Sigmoid colon (tissue), 7 donors: ENCODE results near the gene TP53I13. TPM values are rescaled to one million over a fixed set of nuclear protein-coding genes. Genes with fewer than 3 reads are reported as not detected.

ENCODE experiments used
- DNase-seq: peaks from one replicate; pipeline ENCODE4 v3.0.0-alpha.2; 2019
- H3K27ac ChIP-seq, 4 donors: fragments of 200-600 bp; sonication (generic); one replicate each; pipeline ENCODE4 v1.5.1; 2016 to 2019; ENCODE audit warnings: mild to moderate bottlenecking in 1 of 4
- H3K27me3 ChIP-seq, 3 donors: fragments of 200-600 bp; sonication (generic); one replicate each; pipeline ENCODE4 v1.5.1; 2019; ENCODE audit warnings: mild to moderate bottlenecking in 1 of 3
- H3K36me3 ChIP-seq, 4 donors: fragments of 200-600 bp; sonication (generic); one replicate each; pipeline ENCODE4 v1.5.1; 2016 to 2019
- H3K4me1 ChIP-seq, 4 donors: fragments of 200-600 bp; sonication (generic); one replicate each; pipeline ENCODE4 v1.5.1; 2017 to 2019
- H3K4me3 ChIP-seq, 4 donors: fragments of 200-600 bp; sonication (generic); one replicate each; pipeline ENCODE4 v1.5.1; 2017 to 2019; ENCODE audit warnings: mild to moderate bottlenecking in 2 of 4, moderate library complexity in 1 of 4
- H3K9me3 ChIP-seq, 4 donors: fragments of 200-600 bp in 3 of 4; sonication (generic) in 3 of 4; one replicate each; pipeline versions ENCODE4 v1.5.1 to v1.6.1; 2013 to 2019
- EP300 ChIP-seq, 4 donors: sonication (generic); formaldehyde crosslinking; IDR thresholded peaks; one replicate each; pipeline ENCODE4 v1.6.1; 2017; ENCODE audit warnings: antibody characterized with exemption in 4 of 4
- POLR2A ChIP-seq, 2 donors: fragments of 450-650 bp; IDR thresholded peaks; one replicate each; pipeline ENCODE4 v1.6.1; 2016; ENCODE audit warnings: antibody characterized with exemption in 2 of 2, mild to moderate bottlenecking in 2 of 2, moderate library complexity in 2 of 2
- POLR2AphosphoS5 ChIP-seq, 4 donors: sonication (generic); formaldehyde crosslinking; IDR thresholded peaks; one replicate each; pipeline ENCODE4 v1.6.1; 2017; ENCODE audit warnings: antibody characterized with exemption in 4 of 4
- WGBS, 2 donors: extraction: QIAGEN DNeasy Blood & Tissue Kit; methylation state at CpG; one replicate each; pipeline ENCODE4 v1.1.7; 2013; 5-methylcytosine and 5-hydroxymethylcytosine counted together
- intact Hi-C: fragments of 100-400 bp; cut with DNase I; formaldehyde crosslinking; loops from one replicate; pipeline ENCODE4 v1.15.1; 2023
- polyA plus RNA-seq, 3 donors: library from polyadenylated mRNA; stranded (reverse); fragments of 200-250 nt; gene quantifications; one replicate each; pipeline ENCODE4 v1.2.3, GENCODE V29; 2013
- total RNA-seq, 4 donors: library from RNA; depleted of rRNA; stranded (reverse); fragments of >200 nt; gene quantifications; one replicate each; pipeline ENCODE4 v1.1.0, GENCODE V29; 2016
- TF ChIP-seq, protein P1 (sequence below), 4 experiments: fragments of 450-650 bp in 3 of 4; fragments of 200-600 bp in 1 of 4; IDR thresholded peaks; one replicate each; pipeline ENCODE4 v1.5.1; 2016 to 2019; ENCODE audit warnings: antibody characterized with exemption in 4 of 4, mild to moderate bottlenecking in 3 of 4, moderate library complexity in 2 of 4
- donor health status: healthy with polysubstance abuse.
- donor health status: Bipolar disorder and iron deficiency.
- donor health status: healthy.

Gene TP53I13
- total and polyA plus RNA-seq, 7 donors: 14.4 to 79.0 (median 31.2) TPM

DNA sequence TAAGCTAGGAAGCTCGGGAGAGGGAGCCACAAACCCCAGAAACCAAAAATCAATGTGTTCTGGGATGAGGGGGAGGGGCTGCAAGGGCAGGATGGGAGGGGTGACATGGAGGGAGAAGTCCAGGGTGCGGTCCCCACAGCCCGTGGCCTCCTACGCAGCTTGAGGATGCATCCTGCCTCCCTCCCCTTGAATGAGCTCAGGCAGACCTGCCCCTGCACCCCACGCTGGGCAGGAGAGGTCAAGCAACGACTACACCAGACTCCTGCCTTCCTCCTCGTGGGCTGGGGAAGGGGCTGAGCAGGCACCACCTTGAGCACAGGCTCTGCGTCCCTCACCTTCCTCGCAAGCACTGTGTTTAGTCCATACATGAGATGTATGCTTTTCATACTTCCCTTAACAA is 28.3 kb downstream of the TP53I13 start:
- no peaks in the 10 kb centered on the region for H3K36me3 ChIP-seq
- WGBS, 2 donors: 79 to 81% methylated on average over 9 of the region's 9 CpGs

DNA sequence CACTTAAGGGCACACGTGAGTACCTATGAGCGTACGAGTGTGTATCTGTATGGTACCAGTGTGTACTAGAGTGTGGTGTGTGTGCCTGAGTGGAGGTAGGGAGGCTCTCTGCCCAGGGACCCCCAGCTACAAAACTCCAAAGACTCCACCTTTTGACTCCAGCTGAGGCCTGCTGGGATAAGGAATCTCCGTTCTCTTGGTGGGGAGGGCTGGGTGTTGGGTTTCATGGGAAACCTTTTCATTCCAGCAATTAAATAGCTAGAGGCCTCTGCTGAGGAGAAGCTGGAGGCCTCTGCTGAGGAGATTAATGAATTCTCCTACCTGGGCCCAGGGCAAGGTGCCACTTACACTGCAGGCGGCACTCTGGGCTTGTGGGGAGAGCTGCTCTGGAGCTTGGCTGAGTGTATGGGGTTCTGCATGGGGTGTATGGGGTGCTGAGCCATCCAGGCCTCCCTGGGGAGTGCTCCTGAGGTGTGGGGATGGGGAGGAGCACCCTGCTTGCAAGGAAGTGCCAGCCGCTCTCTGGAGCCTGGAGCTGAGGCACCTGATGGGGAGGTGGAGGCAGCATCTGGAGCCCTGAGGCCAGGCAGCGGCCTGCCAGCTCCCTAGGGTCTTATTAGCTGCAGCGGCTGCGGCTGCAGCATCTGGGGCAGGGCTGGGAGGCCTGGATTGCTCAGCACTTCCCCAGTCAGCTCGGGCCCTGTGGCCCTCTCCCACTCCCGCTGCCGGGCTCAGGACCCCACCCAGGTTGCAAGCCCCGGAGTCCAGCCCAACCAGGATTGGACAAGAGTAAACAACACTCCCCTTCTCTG is 29.1 kb downstream of the TP53I13 start:
- Histone ChIP-seq H3K4me3 (no peak overlapping the region), H3K4me1 (peaks cover 0 to 18% (median 15%) of the 10 kb centered on the region in 4 donors), H3K27ac (no peak overlapping the region), H3K27me3 (no peaks in the 10 kb centered on the region), H3K9me3 (no peaks in the 10 kb centered on the region), H3K36me3 (no peaks in the 10 kb centered on the region)
- TF ChIP-seq, protein P1, sequence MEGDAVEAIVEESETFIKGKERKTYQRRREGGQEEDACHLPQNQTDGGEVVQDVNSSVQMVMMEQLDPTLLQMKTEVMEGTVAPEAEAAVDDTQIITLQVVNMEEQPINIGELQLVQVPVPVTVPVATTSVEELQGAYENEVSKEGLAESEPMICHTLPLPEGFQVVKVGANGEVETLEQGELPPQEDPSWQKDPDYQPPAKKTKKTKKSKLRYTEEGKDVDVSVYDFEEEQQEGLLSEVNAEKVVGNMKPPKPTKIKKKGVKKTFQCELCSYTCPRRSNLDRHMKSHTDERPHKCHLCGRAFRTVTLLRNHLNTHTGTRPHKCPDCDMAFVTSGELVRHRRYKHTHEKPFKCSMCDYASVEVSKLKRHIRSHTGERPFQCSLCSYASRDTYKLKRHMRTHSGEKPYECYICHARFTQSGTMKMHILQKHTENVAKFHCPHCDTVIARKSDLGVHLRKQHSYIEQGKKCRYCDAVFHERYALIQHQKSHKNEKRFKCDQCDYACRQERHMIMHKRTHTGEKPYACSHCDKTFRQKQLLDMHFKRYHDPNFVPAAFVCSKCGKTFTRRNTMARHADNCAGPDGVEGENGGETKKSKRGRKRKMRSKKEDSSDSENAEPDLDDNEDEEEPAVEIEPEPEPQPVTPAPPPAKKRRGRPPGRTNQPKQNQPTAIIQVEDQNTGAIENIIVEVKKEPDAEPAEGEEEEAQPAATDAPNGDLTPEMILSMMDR (IDR thresholded peaks at IDR 0.05): no peak
- TF ChIP-seq POLR2AphosphoS5 (IDR thresholded peaks at IDR 0.05) (no peak), EP300 (IDR thresholded peaks at IDR 0.05) (no peak), POLR2A (IDR thresholded peaks at IDR 0.05) (no peak)
- WGBS, 2 donors: 72 to 80% methylated on average over 13 of the region's 13 CpGs
- peak; percentile 65 for DNase-seq
- intact Hi-C loops: no loop called here

More for the DNA sequence above, 28.3 kb downstream of the TP53I13 start:
- Histone ChIP-seq H3K27ac (no peak overlapping the region), H3K27me3 (no peaks in the 10 kb centered on the region), H3K4me1 (peaks cover 0 to 26% (median 23%) of the 10 kb centered on the region in 4 donors), H3K4me3 (no peak overlapping the region), H3K9me3 (no peaks in the 10 kb centered on the region)
- no peak for DNase-seq
- no peak for TF ChIP-seq EP300 (IDR thresholded peaks at IDR 0.05)
- TF ChIP-seq POLR2A (IDR thresholded peaks at IDR 0.05): no peak
- TF ChIP-seq POLR2AphosphoS5 (IDR thresholded peaks at IDR 0.05): no peak
- TF ChIP-seq, protein P1 (IDR thresholded peaks at IDR 0.05): no peak
- intact Hi-C loops: no loop called here

DNA sequence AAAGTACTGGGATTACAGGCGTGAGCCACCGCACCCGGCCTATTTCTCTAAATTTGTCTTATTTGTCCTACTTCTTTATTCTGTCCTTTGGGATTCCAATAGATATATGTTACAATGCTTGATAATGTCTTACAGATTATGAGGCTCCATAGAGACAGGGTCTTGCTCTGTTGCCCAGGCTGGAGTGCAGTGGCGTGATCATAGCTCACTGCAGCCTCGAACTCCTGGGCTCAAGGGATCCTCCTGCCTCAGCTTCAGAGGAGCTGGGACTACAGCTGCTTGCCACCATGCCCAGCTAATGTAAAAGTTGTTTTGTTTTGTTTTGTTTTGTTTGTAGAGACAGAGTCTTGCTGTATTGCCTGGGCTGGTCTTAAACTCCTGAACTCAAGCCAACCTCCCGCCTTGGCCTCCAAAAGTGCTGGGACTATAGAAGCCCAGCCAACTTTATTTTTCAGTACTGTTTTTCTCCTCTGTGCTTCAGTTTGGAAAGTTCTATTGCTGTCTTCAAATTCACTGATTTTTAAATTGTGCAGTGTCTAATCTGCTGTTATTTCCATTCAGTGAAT is 34.7 kb downstream of the TP53I13 start:
- DNase-seq: no peak
- Histone ChIP-seq H3K9me3 (no peaks in the 10 kb centered on the region), H3K27me3 (no peaks in the 10 kb centered on the region), H3K27ac (no peak overlapping the region), H3K4me1 (no peaks in the 10 kb centered on the region), H3K36me3 (no peaks in the 10 kb centered on the region), H3K4me3 (no peak overlapping the region)
- 94% methylated on average over 6 of the region's 6 CpGs for WGBS, 2 donors
- no peak for TF ChIP-seq POLR2AphosphoS5 (IDR thresholded peaks at IDR 0.05)
- no peak for TF ChIP-seq POLR2A (IDR thresholded peaks at IDR 0.05)
- no peak for TF ChIP-seq EP300 (IDR thresholded peaks at IDR 0.05)
- intact Hi-C loops: no loop called here

DNA sequence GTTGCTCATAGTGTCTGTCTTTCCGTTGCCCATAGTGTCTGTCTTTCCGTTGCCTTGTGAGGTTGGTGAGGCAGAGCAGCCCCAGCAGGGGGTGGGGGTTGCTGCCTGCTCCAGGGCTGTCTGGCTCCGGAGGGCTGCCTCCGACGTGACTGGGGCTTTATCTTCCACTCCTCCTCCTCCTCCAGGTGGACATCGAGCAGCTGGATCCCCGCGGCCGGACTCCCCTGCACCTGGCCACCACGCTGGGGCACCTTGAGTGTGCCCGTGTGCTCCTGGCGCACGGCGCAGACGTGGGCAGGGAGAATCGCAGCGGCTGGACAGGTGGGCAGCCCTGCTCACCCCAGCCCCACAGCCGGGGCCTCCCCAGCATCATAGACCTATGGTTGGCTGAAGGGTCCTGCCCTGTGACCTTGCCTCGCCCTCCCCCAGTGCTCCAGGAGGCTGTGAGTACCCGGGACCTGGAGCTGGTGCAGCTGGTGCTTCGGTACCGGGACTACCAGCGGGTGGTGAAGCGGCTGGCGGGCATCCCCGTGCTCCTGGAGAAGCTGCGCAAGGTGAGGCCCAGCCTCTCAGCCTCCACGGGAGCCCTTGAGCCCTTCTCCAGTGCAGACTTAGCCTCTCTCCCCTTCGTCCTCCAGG is 39.2 kb downstream of the TP53I13 start:
- WGBS, 2 donors: 95 to 96% methylated on average over 29 of the region's 29 CpGs
- H3K9me3 ChIP-seq: no peaks in the 10 kb centered on the region
- peaks cover 0 to 2% (median under 1%) of the 10 kb centered on the region in 4 donors for H3K4me1 ChIP-seq
- TF ChIP-seq, protein P1 (IDR thresholded peaks at IDR 0.05): no peak
- TF ChIP-seq POLR2AphosphoS5 (IDR thresholded peaks at IDR 0.05) (no peak), EP300 (IDR thresholded peaks at IDR 0.05) (no peak), POLR2A (IDR thresholded peaks at IDR 0.05) (no peak)
- no peaks in the 10 kb centered on the region for H3K36me3 ChIP-seq
- no peak for DNase-seq
- H3K27ac ChIP-seq: no peak overlapping the region
- intact Hi-C loops: no loop called here
- H3K4me3 ChIP-seq: no peak overlapping the region
- H3K27me3 ChIP-seq: no peaks in the 10 kb centered on the region

DNA sequence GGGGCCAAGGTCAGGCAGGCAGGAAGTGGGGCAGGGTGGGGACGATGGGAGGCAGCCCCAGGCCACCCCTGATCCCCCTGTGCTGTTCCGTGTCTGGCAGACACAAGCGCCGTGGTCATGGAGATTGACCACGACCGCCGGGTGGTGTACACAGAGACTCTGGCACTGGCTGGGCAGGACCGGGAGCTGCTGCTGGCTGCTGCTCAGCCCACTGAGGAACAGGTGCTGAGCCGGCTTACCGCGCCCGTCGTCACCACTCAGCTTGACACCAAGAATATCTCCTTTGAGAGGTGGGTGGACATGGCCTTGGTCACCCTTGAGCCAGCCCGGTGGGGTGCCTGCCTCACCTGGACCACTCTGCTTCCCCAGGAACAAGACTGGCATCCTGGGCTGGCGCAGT is 40.5 kb downstream of the TP53I13 start:
- TF ChIP-seq EP300 (IDR thresholded peaks at IDR 0.05): no peak
- TF ChIP-seq, protein P1 (IDR thresholded peaks at IDR 0.05): no peak
- TF ChIP-seq POLR2A (IDR thresholded peaks at IDR 0.05): no peak
- no peak for TF ChIP-seq POLR2AphosphoS5 (IDR thresholded peaks at IDR 0.05)
- DNase-seq: peak; percentile 63
- no peak overlapping the region for H3K27ac ChIP-seq
- intact Hi-C loops: no loop called here
- H3K27me3 ChIP-seq: no peaks in the 10 kb centered on the region
- H3K4me3 ChIP-seq: no peak overlapping the region
- H3K4me1 ChIP-seq: peaks cover 0 to 16% (median 14%) of the 10 kb centered on the region in 4 donors
- H3K36me3 ChIP-seq: no peaks in the 10 kb centered on the region
- WGBS, 2 donors: 93% methylated on average over 15 of the region's 15 CpGs
- H3K9me3 ChIP-seq: no peaks in the 10 kb centered on the region
